SH-SY5Y (cell line): ENCODE measurements around the gene STX10.

Experiments used
- GATA2 ChIP-seq: IDR thresholded peaks from 2 replicates; pipeline ENCODE4 v1.6.1; 2011; ENCODE audit warnings: mild to moderate bottlenecking, low read depth, low read length
- GATA3 ChIP-seq: IDR thresholded peaks from 2 replicates; pipeline ENCODE4 v1.6.1; 2011; ENCODE audit warnings: low read depth, mild to moderate bottlenecking, low read length, moderate library complexity

GRCh38 chr19:13104360-13104847 lies 45.8 kb downstream of the STX10 start:
- no peak for TF ChIP-seq GATA3
- no peak for TF ChIP-seq GATA2
